COLO829 (cell line): Measurements from ENCODE around the gene CACNA1F.
"Not testable (repeated sequence)": the region's sequence is repeated elsewhere in the genome, so short reads cannot be mapped to it uniquely, and the experiment has no call there.

ENCODE experiments used
- DNase-seq: peaks from one replicate; pipeline ENCODE4 v3.0.0; 2012; ENCODE audit warnings: low spot score

Gene CACNA1F

GRCh38 chrX:49174723-49175122, 58.4 kb downstream of the CACNA1F start:
- DNase-seq: no peak

GRCh38 chrX:49173544-49173943, 59.6 kb downstream of the CACNA1F start:
- not testable (repeated sequence) for DNase-seq

- no peak for DNase-seq
Observed at GRCh38 chrX:49172280-49172780, 60.8 kb downstream of the CACNA1F start.

- DNase-seq: no peak
Observed at GRCh38 chrX:49171752-49172279, 61.3 kb downstream of the CACNA1F start, which contains the start of gene PLP2. PLP2 (plus strand) TSS chrX:49171898; CDS start chrX:49172001, 103 bp downstream.

GRCh38 chrX:49167740-49168108, 65.4 kb downstream of the CACNA1F start:
- DNase-seq: no peak

- no peak for DNase-seq
Observed at GRCh38 chrX:49166914-49167739, 66.0 kb downstream of the CACNA1F start.

- DNase-seq: no peak
Observed at GRCh38 chrX:49165901-49166881, 66.9 kb downstream of the CACNA1F start.

- no peak for DNase-seq
Observed at GRCh38 chrX:49164589-49165360, 68.4 kb downstream of the CACNA1F start.

- peak; percentile 78 for DNase-seq
Observed at GRCh38 chrX:49163555-49164419, 69.4 kb downstream of the CACNA1F start.

GRCh38 chrX:49162620-49163019, 70.5 kb downstream of the CACNA1F start, which contains the start of gene MAGIX:
MAGIX (plus strand) TSS chrX:49162758; CDS start chrX:49162890, 132 bp downstream.
- no peak for DNase-seq

GRCh38 chrX:49161632-49162031, 71.5 kb downstream of the CACNA1F start:
- DNase-seq: no peak

GRCh38 chrX:49160908-49161307, 72.2 kb downstream of the CACNA1F start:
- DNase-seq: no peak

- DNase-seq: no peak
Observed at GRCh38 chrX:49157194-49157593, 75.9 kb downstream of the CACNA1F start.

- DNase-seq: peak; percentile 81
Observed at GRCh38 chrX:49155900-49156837, 77.0 kb downstream of the CACNA1F start.

GRCh38 chrX:49155243-49155899, 77.8 kb downstream of the CACNA1F start:
- peak; percentile 63 for DNase-seq
